MCF 10A (cell line): ENCODE results near the gene RRAGC. TPM values are rescaled to one million over a fixed set of nuclear protein-coding genes. Genes with fewer than 3 reads are reported as not detected.
"Not testable (repeated sequence)": the region's sequence is repeated elsewhere in the genome, so short reads cannot be mapped to it uniquely, and the experiment has no call there.

Experiments
- BruUV-seq: library from RNA; stranded (reverse); fragments of 400-500 nt; replicated peaks from 2 replicates; lab custom pipeline; 2021; lab: Mats Ljungman, UMichigan
- CTCF ChIA-PET: fragments of 300-600 bp; sonication (Branson Sonifier 250); formaldehyde crosslinking; extraction: SDS; loops from one replicate; lab custom pipeline; 2021; ENCODE audit warnings: antibody characterized with exemption, inconsistent platforms; lab: Yijun Ruan, JAX
- POLR2A ChIA-PET: fragments of 300-600, 350-650 bp; sonication (Branson Sonifier 250); formaldehyde crosslinking; extraction: SDS; loops from one replicate; lab custom pipeline; 2020; ENCODE audit warnings: antibody characterized with exemption, inconsistent platforms; lab: Yijun Ruan, JAX
- DNase-seq: peaks from one replicate; pipeline ENCODE4 v3.0.0-alpha.2; 2018; ENCODE audit not compliant: unreplicated experiment
- H3K27ac Mint-ChIP-seq: one replicate; pipeline ENCODE4 v1.8.0; 2022; ENCODE audit warnings: mild to moderate bottlenecking, low read depth, mixed read lengths; ENCODE audit not compliant: unreplicated experiment
- H3K27me3 Mint-ChIP-seq: one replicate; pipeline ENCODE4 v1.8.0; 2022; ENCODE audit warnings: mixed read lengths; ENCODE audit not compliant: insufficient read depth, unreplicated experiment
- H3K36me3 Mint-ChIP-seq: one replicate; pipeline ENCODE4 v1.8.0; 2022; ENCODE audit warnings: mild to moderate bottlenecking, moderate library complexity, mixed read lengths; ENCODE audit not compliant: insufficient read depth, unreplicated experiment
- H3K4me1 Mint-ChIP-seq: one replicate; pipeline ENCODE4 v1.8.0; 2022; ENCODE audit warnings: mixed read lengths; ENCODE audit not compliant: insufficient read depth, unreplicated experiment
- H3K4me3 Mint-ChIP-seq: one replicate; pipeline ENCODE4 v1.8.0; 2022; ENCODE audit warnings: mild to moderate bottlenecking, moderate library complexity, mixed read lengths; ENCODE audit not compliant: unreplicated experiment
- H3K9me3 Mint-ChIP-seq: one replicate; pipeline ENCODE4 v1.8.0; 2022; ENCODE audit warnings: mixed read lengths; ENCODE audit not compliant: unreplicated experiment
- intact Hi-C: fragments of 100-400 bp; cut with micrococcal nuclease; formaldehyde crosslinking; loops from 2 replicates; pipeline ENCODE4 v1.14.1; 2022
- total RNA-seq: library from RNA; stranded (reverse); gene quantifications from 2 replicates; pipeline ENCODE4 v1.2.3, GENCODE V29; 2022
- TF ChIP-seq, protein P1 (sequence below): fragments of 200-600 bp; IDR thresholded peaks from one replicate; pipeline ENCODE4 v1.8.0; 2022; ENCODE audit warnings: antibody characterized with exemption, mild to moderate bottlenecking; ENCODE audit not compliant: unreplicated experiment

RRAGC gene
- total RNA-seq, 1 experiment from 2014 or later, result 23.3 TPM

DNA sequence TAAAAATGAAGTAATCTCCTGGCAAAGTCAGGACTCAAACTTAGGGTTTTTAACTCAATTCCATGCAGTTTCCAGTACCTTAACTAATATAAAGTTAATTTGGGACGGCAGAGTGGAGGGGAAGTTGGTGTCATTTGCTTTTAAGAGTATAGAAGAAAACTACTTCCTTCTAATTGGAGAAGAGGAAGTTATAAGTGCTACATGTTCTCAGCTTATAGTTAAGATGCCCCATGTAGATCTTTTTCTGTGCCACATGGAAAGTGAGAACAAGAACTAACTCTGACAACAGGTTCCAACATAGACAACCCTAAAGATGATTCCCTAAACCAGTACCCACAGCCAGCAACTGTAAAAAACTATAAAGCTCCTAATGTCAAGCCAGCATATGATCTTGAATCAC, 11.5 kb downstream of the RRAGC start:
- H3K4me3 Mint-ChIP-seq, result no peak overlapping the region
- no peaks in the 10 kb centered on the region for H3K9me3 Mint-ChIP-seq
- intact Hi-C loops, result no loop called here
- peaks cover 14% of the 10 kb centered on the region for H3K4me1 Mint-ChIP-seq
- TF ChIP-seq, protein P1, sequence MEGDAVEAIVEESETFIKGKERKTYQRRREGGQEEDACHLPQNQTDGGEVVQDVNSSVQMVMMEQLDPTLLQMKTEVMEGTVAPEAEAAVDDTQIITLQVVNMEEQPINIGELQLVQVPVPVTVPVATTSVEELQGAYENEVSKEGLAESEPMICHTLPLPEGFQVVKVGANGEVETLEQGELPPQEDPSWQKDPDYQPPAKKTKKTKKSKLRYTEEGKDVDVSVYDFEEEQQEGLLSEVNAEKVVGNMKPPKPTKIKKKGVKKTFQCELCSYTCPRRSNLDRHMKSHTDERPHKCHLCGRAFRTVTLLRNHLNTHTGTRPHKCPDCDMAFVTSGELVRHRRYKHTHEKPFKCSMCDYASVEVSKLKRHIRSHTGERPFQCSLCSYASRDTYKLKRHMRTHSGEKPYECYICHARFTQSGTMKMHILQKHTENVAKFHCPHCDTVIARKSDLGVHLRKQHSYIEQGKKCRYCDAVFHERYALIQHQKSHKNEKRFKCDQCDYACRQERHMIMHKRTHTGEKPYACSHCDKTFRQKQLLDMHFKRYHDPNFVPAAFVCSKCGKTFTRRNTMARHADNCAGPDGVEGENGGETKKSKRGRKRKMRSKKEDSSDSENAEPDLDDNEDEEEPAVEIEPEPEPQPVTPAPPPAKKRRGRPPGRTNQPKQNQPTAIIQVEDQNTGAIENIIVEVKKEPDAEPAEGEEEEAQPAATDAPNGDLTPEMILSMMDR, result no peak
- peaks cover 100% of the 10 kb centered on the region for H3K36me3 Mint-ChIP-seq
- ChIA-PET POLR2A (interaction anchor here (0.7 to 2.1 kb wide), 2 partner anchors 12 kb away, joined by 4 read pairs; partner anchors contain the start of gene RRAGC), CTCF (interaction anchor here (0.6 to 1.0 kb wide), 3 partner anchors 10 to 244 kb away, joined by 3 read pairs; no protein-coding TSS in a partner anchor)
- no peaks in the 10 kb centered on the region for H3K27me3 Mint-ChIP-seq
- no peak for DNase-seq
- BruUV-seq, result no TSS peak
- no peak overlapping the region for H3K27ac Mint-ChIP-seq

DNA sequence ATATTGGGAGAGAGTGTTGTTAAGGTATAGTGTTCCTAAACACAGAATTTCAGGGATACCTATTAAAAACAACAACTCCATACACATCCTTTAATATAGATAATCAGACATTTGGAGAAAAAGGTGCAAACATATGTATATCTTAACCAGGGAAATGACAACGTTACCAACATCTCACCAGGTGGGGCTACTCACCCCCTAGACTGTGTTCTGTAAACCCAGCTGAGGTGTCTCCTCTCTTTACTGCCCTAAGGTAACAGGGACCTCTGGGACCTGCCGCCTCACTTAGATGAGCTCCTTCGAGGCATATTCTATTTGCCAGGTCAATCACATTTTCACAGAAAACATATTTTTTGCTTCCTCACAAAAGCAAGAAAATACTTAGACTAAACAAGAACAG, 13.4 kb downstream of the RRAGC start:
- Mint-ChIP-seq H3K4me1 (peaks cover 11% of the 10 kb centered on the region), H3K27ac (no peak overlapping the region), H3K9me3 (no peaks in the 10 kb centered on the region), H3K4me3 (no peak overlapping the region), H3K36me3 (peaks cover 96% of the 10 kb centered on the region), H3K27me3 (no peaks in the 10 kb centered on the region)
- ChIA-PET CTCF (interaction anchor here (0.6 to 2.4 kb wide), 5 partner anchors 11 to 967 kb away, joined by 3 to 7 read pairs (median 4); no protein-coding TSS in a partner anchor), POLR2A (no interaction called here)
- intact Hi-C loops, result no loop called here
- no TSS peak for BruUV-seq
- DNase-seq, result no peak
- TF ChIP-seq, protein P1, result no peak

DNA sequence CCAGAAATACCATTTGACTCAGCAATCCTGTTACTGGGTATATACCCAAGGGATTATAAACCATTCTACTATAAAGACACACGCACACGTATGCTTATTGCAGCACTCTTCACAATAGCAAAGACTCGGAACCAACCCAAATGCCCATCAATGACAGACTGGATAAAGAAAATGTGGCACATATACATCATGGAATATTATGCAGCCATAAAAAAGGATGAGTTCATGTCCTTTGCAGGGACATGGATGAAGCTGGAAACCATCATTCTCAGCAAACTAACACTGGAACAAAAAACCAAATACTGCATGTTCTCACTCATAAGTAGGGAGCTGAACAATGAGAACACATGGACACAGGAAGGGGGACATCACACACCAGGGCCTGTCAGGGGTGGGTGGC, 14.5 kb downstream of the RRAGC start:
- CTCF ChIA-PET, result interaction anchor here (0.6 to 2.4 kb wide), 2 partner anchors 818 to 1273 kb away, joined by 3 to 7 read pairs; no protein-coding TSS in a partner anchor
- intact Hi-C loops, H3K27ac Mint-ChIP-seq, BruUV-seq, H3K4me1 Mint-ChIP-seq, POLR2A ChIA-PET, DNase-seq, H3K27me3 Mint-ChIP-seq, H3K9me3 Mint-ChIP-seq, H3K4me3 Mint-ChIP-seq: not testable (repeated sequence)
- H3K36me3 Mint-ChIP-seq, result peaks cover 94% of the 10 kb centered on the region

DNA sequence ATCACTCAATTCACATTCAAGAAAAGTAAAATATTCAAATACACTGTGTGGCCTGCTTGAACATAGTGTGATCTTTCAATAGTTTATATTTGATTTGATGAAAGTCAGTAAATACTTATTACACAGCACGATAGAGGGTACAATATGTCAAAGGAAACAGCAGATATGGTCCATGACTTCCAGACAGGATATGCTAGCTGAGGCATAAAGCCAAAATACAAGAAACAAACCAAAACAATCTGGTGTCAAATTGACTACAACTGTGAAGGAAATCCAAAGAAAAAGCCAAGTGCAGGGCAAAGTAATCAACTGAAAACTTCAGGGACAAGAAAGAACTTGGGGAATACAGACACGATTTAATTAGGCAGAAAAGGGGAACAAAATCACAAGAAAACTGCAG, 19.3 kb downstream of the RRAGC start:
- Mint-ChIP-seq H3K36me3 (peaks cover 72% of the 10 kb centered on the region), H3K9me3 (no peaks in the 10 kb centered on the region), H3K4me1 (peaks cover 7% of the 10 kb centered on the region), H3K4me3 (no peak overlapping the region), H3K27ac (no peak overlapping the region), H3K27me3 (no peaks in the 10 kb centered on the region)
- TF ChIP-seq, protein P1, result no peak
- ChIA-PET POLR2A (no interaction called here), CTCF (interaction anchor here (0.9 to 1.2 kb wide), 2 partner anchors 9 to 816 kb away, joined by 3 to 4 read pairs; no protein-coding TSS in a partner anchor)
- intact Hi-C loops, result no loop called here
- no peak for DNase-seq
- no TSS peak for BruUV-seq
